GM12878 (cell line): ENCODE measurements around the gene HCRTR2. TPM values are rescaled to one million over a fixed set of nuclear protein-coding genes. Genes with fewer than 3 reads are reported as not detected.

Experiments
- ETV6 ChIP-seq, 2 experiments: fragments of 450-650 bp in 1 of 2; IDR thresholded peaks in 1 of 2; conservative IDR thresholded peaks in 1 of 2; 2 replicates each; pipeline ENCODE4 v1.6.1; 2014; ENCODE audit warnings: antibody characterized with exemption in 1 of 2, borderline replicate concordance in 1 of 2, low read depth in 1 of 2, mild to moderate bottlenecking in 1 of 2, moderate library complexity in 1 of 2
- GABPA ChIP-seq: IDR thresholded peaks from 2 replicates; pipeline ENCODE4 v1.6.1; 2014; ENCODE audit warnings: antibody characterized with exemption, low read depth, mild to moderate bottlenecking, inconsistent platforms
- TARDBP ChIP-seq: IDR thresholded peaks from 2 replicates; pipeline ENCODE4 v1.6.1; 2016; ENCODE audit warnings: borderline replicate concordance
- polyA plus RNA-seq, 11 experiments: library from polyadenylated mRNA; depleted of rRNA in 4 of 11; unstranded in 6 of 11; stranded (reverse) in 5 of 11; fragments of >200 nt; fragmentation: Nextera tagmentation in 4 of 11; fragmentation: Illumina TruSeq in 1 of 11; extraction: Ambion mirVana in 4 of 11; extraction: Trizol in 1 of 11; gene quantifications; 1 replicate in 1 of 11; 2 replicates in 10 of 11; pipeline versions ENCODE4 v1.2.1 to v1.2.3, GENCODE V29; 2011 to 2016; ENCODE audit warnings: inconsistent platforms in 2 of 11, missing spikeins in 2 of 11, low read depth in 1 of 11
- total RNA-seq, 4 experiments: library from RNA; depleted of rRNA in 3 of 4; stranded (reverse); fragments of >200 nt in 3 of 4; fragmentation: Illumina TruSeq in 1 of 4; extraction: Trizol in 1 of 4; gene quantifications; 2 replicates each; pipeline versions ENCODE4 v1.2.1 to v1.2.3, GENCODE V29; 2013 to 2021
- TF ChIP-seq, protein P1 (sequence below): IDR thresholded peaks from 2 replicates; pipeline ENCODE4 v1.6.1; 2012; ENCODE audit warnings: improper control_type of control experiment, low read depth, low read length; ENCODE audit not compliant: insufficient replicate concordance
- TF ChIP-seq, protein P2 (sequence below): fragments of 450-650 bp; conservative IDR thresholded peaks from 2 replicates; pipeline ENCODE4 v1.6.1; 2017; ENCODE audit warnings: mild to moderate bottlenecking, moderate library complexity
- TF ChIP-seq, protein P3 (sequence below): IDR thresholded peaks from 2 replicates; pipeline ENCODE4 v1.6.1; 2011; ENCODE audit warnings: mild to moderate bottlenecking, low read depth, low read length, moderate library complexity; ENCODE audit not compliant: insufficient replicate concordance

HCRTR2 gene
- total and polyA plus RNA-seq, 10 of the 15 experiments (the other 5 are each of a cell fraction or from before 2014, with no cell fraction given): not detected

DNA sequence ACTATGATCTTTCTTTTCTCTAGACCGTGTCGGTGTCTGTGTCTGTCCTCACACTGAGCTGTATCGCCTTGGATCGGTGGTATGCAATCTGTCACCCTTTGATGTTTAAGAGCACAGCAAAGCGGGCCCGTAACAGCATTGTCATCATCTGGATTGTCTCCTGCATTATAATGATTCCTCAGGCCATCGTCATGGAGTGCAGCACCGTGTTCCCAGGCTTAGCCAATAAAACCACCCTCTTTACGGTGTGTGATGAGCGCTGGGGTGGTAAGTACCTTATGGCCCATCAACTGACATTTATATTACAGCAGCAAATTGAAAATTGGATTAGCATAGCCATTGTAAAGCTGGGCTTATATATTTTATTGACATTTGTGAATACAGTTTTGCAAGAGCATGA, 80.8 kb downstream of the HCRTR2 start (continued):
- no peak for TF ChIP-seq ETV6 (conservative IDR thresholded peaks at IDR 0.05 in 1 of 2, IDR thresholded peaks at IDR 0.05 in 1 of 2; ENCODE audit: borderline replicate concordance in 1 of 2, low read depth in 1 of 2)
- TF ChIP-seq, protein P1, sequence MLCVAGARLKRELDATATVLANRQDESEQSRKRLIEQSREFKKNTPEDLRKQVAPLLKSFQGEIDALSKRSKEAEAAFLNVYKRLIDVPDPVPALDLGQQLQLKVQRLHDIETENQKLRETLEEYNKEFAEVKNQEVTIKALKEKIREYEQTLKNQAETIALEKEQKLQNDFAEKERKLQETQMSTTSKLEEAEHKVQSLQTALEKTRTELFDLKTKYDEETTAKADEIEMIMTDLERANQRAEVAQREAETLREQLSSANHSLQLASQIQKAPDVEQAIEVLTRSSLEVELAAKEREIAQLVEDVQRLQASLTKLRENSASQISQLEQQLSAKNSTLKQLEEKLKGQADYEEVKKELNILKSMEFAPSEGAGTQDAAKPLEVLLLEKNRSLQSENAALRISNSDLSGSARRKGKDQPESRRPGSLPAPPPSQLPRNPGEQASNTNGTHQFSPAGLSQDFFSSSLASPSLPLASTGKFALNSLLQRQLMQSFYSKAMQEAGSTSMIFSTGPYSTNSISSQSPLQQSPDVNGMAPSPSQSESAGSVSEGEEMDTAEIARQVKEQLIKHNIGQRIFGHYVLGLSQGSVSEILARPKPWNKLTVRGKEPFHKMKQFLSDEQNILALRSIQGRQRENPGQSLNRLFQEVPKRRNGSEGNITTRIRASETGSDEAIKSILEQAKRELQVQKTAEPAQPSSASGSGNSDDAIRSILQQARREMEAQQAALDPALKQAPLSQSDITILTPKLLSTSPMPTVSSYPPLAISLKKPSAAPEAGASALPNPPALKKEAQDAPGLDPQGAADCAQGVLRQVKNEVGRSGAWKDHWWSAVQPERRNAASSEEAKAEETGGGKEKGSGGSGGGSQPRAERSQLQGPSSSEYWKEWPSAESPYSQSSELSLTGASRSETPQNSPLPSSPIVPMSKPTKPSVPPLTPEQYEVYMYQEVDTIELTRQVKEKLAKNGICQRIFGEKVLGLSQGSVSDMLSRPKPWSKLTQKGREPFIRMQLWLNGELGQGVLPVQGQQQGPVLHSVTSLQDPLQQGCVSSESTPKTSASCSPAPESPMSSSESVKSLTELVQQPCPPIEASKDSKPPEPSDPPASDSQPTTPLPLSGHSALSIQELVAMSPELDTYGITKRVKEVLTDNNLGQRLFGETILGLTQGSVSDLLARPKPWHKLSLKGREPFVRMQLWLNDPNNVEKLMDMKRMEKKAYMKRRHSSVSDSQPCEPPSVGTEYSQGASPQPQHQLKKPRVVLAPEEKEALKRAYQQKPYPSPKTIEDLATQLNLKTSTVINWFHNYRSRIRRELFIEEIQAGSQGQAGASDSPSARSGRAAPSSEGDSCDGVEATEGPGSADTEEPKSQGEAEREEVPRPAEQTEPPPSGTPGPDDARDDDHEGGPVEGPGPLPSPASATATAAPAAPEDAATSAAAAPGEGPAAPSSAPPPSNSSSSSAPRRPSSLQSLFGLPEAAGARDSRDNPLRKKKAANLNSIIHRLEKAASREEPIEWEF: no peak
- TF ChIP-seq, protein P2, sequence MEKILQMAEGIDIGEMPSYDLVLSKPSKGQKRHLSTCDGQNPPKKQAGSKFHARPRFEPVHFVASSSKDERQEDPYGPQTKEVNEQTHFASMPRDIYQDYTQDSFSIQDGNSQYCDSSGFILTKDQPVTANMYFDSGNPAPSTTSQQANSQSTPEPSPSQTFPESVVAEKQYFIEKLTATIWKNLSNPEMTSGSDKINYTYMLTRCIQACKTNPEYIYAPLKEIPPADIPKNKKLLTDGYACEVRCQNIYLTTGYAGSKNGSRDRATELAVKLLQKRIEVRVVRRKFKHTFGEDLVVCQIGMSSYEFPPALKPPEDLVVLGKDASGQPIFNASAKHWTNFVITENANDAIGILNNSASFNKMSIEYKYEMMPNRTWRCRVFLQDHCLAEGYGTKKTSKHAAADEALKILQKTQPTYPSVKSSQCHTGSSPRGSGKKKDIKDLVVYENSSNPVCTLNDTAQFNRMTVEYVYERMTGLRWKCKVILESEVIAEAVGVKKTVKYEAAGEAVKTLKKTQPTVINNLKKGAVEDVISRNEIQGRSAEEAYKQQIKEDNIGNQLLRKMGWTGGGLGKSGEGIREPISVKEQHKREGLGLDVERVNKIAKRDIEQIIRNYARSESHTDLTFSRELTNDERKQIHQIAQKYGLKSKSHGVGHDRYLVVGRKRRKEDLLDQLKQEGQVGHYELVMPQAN: no peak
- TF ChIP-seq GABPA: no peak
- TF ChIP-seq, protein P3, sequence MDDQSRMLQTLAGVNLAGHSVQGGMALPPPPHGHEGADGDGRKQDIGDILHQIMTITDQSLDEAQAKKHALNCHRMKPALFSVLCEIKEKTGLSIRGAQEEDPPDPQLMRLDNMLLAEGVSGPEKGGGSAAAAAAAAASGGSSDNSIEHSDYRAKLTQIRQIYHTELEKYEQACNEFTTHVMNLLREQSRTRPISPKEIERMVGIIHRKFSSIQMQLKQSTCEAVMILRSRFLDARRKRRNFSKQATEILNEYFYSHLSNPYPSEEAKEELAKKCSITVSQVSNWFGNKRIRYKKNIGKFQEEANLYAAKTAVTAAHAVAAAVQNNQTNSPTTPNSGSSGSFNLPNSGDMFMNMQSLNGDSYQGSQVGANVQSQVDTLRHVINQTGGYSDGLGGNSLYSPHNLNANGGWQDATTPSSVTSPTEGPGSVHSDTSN: no peak
- TF ChIP-seq TARDBP: no peak
